GM23248 (cell line): Measurements from ENCODE around the gene MFSD6. TPM values are rescaled to one million over a fixed set of nuclear protein-coding genes. Genes with fewer than 3 reads are reported as not detected.

Experiments
- DNase-seq: peaks from one replicate; pipeline ENCODE4 v3.0.0-alpha.2; 2015
- H2AFZ ChIP-seq: fragments of 200-600 bp; sonication (generic); 2 replicates; pipeline ENCODE4 v1.6.1; 2016; ENCODE audit warnings: antibody characterized with exemption
- H3F3A ChIP-seq: fragments of 200-600 bp; sonication (generic); 2 replicates; pipeline ENCODE4 v1.6.1; 2016; ENCODE audit warnings: mild to moderate bottlenecking, antibody characterized with exemption, mixed run types; ENCODE audit not compliant: insufficient read depth
- H3K27ac ChIP-seq: fragments of 200-600 bp; sonication (generic); 2 replicates; pipeline ENCODE4 v1.5.1; 2016; ENCODE audit warnings: mild to moderate bottlenecking
- H3K27me3 ChIP-seq: fragments of 200-600 bp; sonication (generic); replicated peaks from 2 replicates; pipeline ENCODE4 v1.6.1; 2016; ENCODE audit warnings: mild to moderate bottlenecking; ENCODE audit not compliant: insufficient read depth
- H3K36me3 ChIP-seq: fragments of 200-600 bp; sonication (generic); 2 replicates; pipeline ENCODE4 v1.6.1; 2016; ENCODE audit warnings: low read depth, mild to moderate bottlenecking
- H3K4me1 ChIP-seq: fragments of 200-600 bp; sonication (generic); 2 replicates; pipeline ENCODE4 v1.6.1; 2016; ENCODE audit warnings: mild to moderate bottlenecking; ENCODE audit not compliant: insufficient read depth
- H3K4me2 ChIP-seq: fragments of 200-600 bp; sonication (generic); one replicate; pipeline ENCODE4 v1.6.1; 2016; ENCODE audit warnings: mild to moderate bottlenecking; ENCODE audit not compliant: unreplicated experiment
- H3K4me3 ChIP-seq: fragments of 200-600 bp; sonication (generic); 2 replicates; pipeline ENCODE4 v1.5.1; 2016; ENCODE audit warnings: mild to moderate bottlenecking
- H3K79me2 ChIP-seq: fragments of 200-600 bp; sonication (generic); 2 replicates; pipeline ENCODE4 v1.6.1; 2016; ENCODE audit warnings: mild to moderate bottlenecking; ENCODE audit not compliant: insufficient read depth
- H3K9ac ChIP-seq: fragments of 200-600 bp; sonication (generic); 2 replicates; pipeline ENCODE4 v1.6.1; 2016; ENCODE audit warnings: mild to moderate bottlenecking
- H3K9me2 ChIP-seq: fragments of 200-600 bp; sonication (generic); 2 replicates; pipeline ENCODE4 v1.6.1; 2016; ENCODE audit warnings: mixed run types, mild to moderate bottlenecking, moderate library complexity; ENCODE audit not compliant: insufficient read depth
- H3K9me3 ChIP-seq: fragments of 200-600 bp; sonication (generic); one replicate; pipeline ENCODE4 v1.6.1; 2017; ENCODE audit warnings: low read depth
- H4K20me1 ChIP-seq: fragments of 200-600 bp; sonication (generic); 2 replicates; pipeline ENCODE4 v1.6.0; 2016; ENCODE audit not compliant: insufficient read depth
- EZH2 ChIP-seq: fragments of 200-600 bp; sonication (generic); IDR thresholded peaks from 2 replicates; pipeline ENCODE4 v1.6.1; 2018; ENCODE audit warnings: antibody characterized with exemption, mild to moderate bottlenecking; ENCODE audit not compliant: insufficient read depth, poor library complexity, severe bottlenecking
- EZH2phosphoT487 ChIP-seq: fragments of 200-600 bp; sonication (generic); IDR thresholded peaks from 2 replicates; pipeline ENCODE4 v1.6.1; 2018; ENCODE audit warnings: antibody characterized with exemption, moderate library complexity, mild to moderate bottlenecking, low read depth; ENCODE audit not compliant: insufficient read depth
- WGBS, 2 experiments: methylation state at CpG; one replicate each; pipeline ENCODE4 v1.1.6; 2015 to 2017; ENCODE audit warnings: low lambda C conversion rate in 2 of 2, low coverage in 1 of 2; ENCODE audit errors: missing lambda C conversion rate in 2 of 2; 5-methylcytosine and 5-hydroxymethylcytosine counted together
- in situ Hi-C: fragments of 300-500 bp; cut with MboI; formaldehyde crosslinking; loops from 2 replicates; pipeline ENCODE4 v1.15.0; 2020
- polyA plus RNA-seq: library from polyadenylated mRNA; unstranded; fragments of >200 nt; fragmentation: Nextera tagmentation; extraction: Ambion mirVana; gene quantifications from 2 replicates; pipeline ENCODE4 v1.2.1, GENCODE V29; 2016
- total RNA-seq: library from RNA; depleted of rRNA; stranded (reverse); fragments of >200 nt; shearing (Covaris generic); gene quantifications from 2 replicates; pipeline ENCODE4 v1.2.3, GENCODE V29; 2014

The MFSD6 gene
- total and polyA plus RNA-seq, 2 experiments from 2014 or later = 3.2 to 6.7 TPM

DNA sequence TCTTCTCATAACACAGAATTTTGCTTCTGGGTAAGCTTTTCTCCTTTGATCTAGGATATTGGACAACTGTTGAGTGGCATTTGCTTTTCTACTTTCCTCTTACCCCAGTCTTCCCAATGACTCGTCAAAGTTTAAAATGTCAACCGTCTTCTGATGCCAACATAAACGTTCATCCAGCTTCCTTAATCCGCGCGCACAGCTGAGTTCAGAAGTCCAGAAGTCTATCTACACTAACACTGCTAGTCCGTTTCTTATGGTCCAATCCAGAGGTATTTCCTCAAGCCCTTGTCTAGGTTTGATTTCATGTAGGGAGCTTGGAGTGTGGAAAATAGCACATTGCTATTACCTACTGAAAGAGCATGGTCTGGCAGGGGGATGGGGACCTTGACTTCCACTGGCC lies 48.7 kb downstream of the MFSD6 start:
- 91% methylated on average over 7 of the region's 7 CpGs for WGBS, 2 experiments
- in situ Hi-C loops = no loop called here

DNA sequence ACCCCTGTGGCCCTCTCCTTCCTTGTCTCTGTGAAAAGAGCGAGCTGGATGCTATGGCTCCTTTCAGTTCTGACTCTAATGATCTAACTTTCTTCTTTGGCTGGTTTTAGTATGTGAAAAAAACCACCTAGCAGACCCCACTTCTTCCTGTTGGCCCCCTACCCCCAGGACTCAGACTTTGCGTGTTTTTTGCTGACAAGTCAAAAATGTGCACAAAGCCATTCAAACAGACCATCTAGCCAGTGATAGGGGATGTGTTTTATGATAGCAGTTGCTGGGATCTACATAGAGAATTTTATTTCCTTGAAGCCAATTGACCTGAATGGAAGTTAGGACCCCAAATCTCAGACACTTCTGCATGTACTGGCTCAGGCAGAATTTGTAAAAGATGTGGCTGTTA lies 49.1 kb downstream of the MFSD6 start:
- Histone ChIP-seq H3K4me3 (no peak overlapping the region), H3K9me2 (no peaks in the 10 kb centered on the region), H3K27ac (no peak overlapping the region), H2AFZ (no peak overlapping the region), H3K9me3 (no peaks in the 10 kb centered on the region), H3K4me2 (no peak overlapping the region), H3K4me1 (no peaks in the 10 kb centered on the region), H3F3A (no peaks in the 10 kb centered on the region), H3K27me3 (no peaks in the 10 kb centered on the region), H4K20me1 (no peaks in the 10 kb centered on the region), H3K9ac (no peak overlapping the region), H3K79me2 (no peaks in the 10 kb centered on the region), H3K36me3 (no peaks in the 10 kb centered on the region)
- 83 to 87% methylated on average over 2 of the region's 2 CpGs for WGBS, 2 experiments
- no peak for TF ChIP-seq EZH2phosphoT487
- DNase-seq = no peak
- in situ Hi-C loops = no loop called here

More for the DNA sequence above, 48.7 kb downstream of the MFSD6 start:
- DNase-seq = no peak
- H3K4me2 ChIP-seq = no peak overlapping the region
- no peaks in the 10 kb centered on the region for H3K9me3 ChIP-seq
- H3K9me2 ChIP-seq = no peaks in the 10 kb centered on the region
- H3F3A ChIP-seq = 0 out of 2 replicates have a peak, but pooled peaks cover 3% of the 10 kb centered on the region
- H3K4me1 ChIP-seq = peaks cover 3% of the 10 kb centered on the region; the same call in 1 of the 2 replicates
- H2AFZ ChIP-seq = no peak overlapping the region
- no peak overlapping the region for H3K4me3 ChIP-seq
- H3K36me3 ChIP-seq = no peaks in the 10 kb centered on the region
- no peaks in the 10 kb centered on the region for H3K79me2 ChIP-seq
- no peak overlapping the region for H3K9ac ChIP-seq
- no peak overlapping the region for H3K27ac ChIP-seq
- no peaks in the 10 kb centered on the region for H3K27me3 ChIP-seq
- TF ChIP-seq EZH2 (no peak), EZH2phosphoT487 (no peak)
- no peaks in the 10 kb centered on the region for H4K20me1 ChIP-seq

DNA sequence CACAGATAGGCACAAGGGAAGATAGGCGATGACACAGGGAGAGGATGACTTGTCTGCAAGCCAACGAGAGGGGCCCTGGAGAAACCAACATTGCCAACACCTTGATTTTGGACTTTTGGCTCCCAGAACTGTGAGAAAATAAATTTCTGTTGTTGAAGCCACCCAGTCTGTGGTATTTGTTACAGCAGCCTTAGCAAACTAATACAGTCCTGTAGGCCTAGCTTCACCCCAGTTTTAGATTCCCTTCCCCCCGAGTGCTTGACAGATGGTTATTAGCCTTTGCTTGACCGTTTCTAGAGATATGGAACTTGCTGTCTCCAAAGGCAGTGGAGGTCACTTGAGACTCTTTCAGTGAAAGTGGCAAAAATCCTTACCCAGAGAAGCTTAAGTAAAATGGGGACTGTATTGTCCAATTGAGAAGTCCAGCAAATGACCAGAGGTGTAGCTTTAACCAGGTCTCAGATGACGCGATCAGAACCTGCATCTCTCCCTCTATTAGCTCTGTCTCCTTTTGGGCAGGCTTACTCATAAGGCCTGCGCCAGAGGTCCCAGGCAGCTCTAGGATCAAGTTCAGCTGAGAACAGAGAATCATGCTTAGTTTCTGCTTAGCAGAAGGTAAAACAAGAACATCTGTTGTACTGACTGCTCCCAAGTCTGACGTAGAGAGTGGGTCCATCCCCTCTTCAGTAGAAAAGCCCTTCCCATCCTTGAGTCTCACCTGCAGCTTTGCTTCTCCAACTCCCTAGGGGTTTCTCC lies 50.4 kb downstream of the MFSD6 start:
- no peaks in the 10 kb centered on the region for H3K9me2 ChIP-seq
- no peaks in the 10 kb centered on the region for H4K20me1 ChIP-seq
- no peaks in the 10 kb centered on the region for H3K9me3 ChIP-seq
- no peak overlapping the region for H3K4me2 ChIP-seq
- no peak overlapping the region for H3K9ac ChIP-seq
- no peaks in the 10 kb centered on the region for H3K79me2 ChIP-seq
- no peak overlapping the region for H2AFZ ChIP-seq
- H3F3A ChIP-seq = no peaks in the 10 kb centered on the region
- WGBS, 2 experiments = 82 to 84% methylated on average over 8 of the region's 8 CpGs
- no peak for DNase-seq
- in situ Hi-C loops = no loop called here
- H3K27ac ChIP-seq = no peak overlapping the region
- no peaks in the 10 kb centered on the region for H3K36me3 ChIP-seq
- no peak for TF ChIP-seq EZH2phosphoT487
- H3K27me3 ChIP-seq = no peaks in the 10 kb centered on the region
- H3K4me1 ChIP-seq = no peaks in the 10 kb centered on the region
- H3K4me3 ChIP-seq = no peak overlapping the region

GRCh38 chr2:190459881-190460280 lies 51.7 kb downstream of the MFSD6 start:
- in situ Hi-C loops = no loop called here
- Histone ChIP-seq H3K9me2 (no peaks in the 10 kb centered on the region), H2AFZ (no peak overlapping the region), H3K4me1 (no peaks in the 10 kb centered on the region), H3K27ac (no peak overlapping the region), H3F3A (no peaks in the 10 kb centered on the region), H3K27me3 (no peaks in the 10 kb centered on the region), H3K9ac (no peak overlapping the region), H3K36me3 (no peaks in the 10 kb centered on the region), H3K79me2 (no peaks in the 10 kb centered on the region), H3K9me3 (no peaks in the 10 kb centered on the region), H3K4me3 (no peak overlapping the region), H3K4me2 (no peak overlapping the region), H4K20me1 (no peaks in the 10 kb centered on the region)
- 100% methylated on average over 1 of the region's 1 CpG for whole genome bisulfite sequencing, 2 experiments
- DNase-seq = no peak
- TF ChIP-seq EZH2phosphoT487 (no peak), EZH2 (no peak)
